LNCAP (cell line): ENCODE results near the gene TST.

ENCODE experiments used
- CTCF ChIP-seq: fragments of 450-650 bp; IDR thresholded peaks from 2 replicates; pipeline ENCODE4 v1.5.1; 2017; ENCODE audit warnings: mild to moderate bottlenecking

Gene TST

GRCh38 chr22:37014415-37014806 lies 4.8 kb downstream of the TST start:
- no peak for TF ChIP-seq CTCF

- TF ChIP-seq CTCF = no peak
These were observed 6.3 kb downstream of the TST start for GRCh38 chr22:37012956-37013355.

DNA sequence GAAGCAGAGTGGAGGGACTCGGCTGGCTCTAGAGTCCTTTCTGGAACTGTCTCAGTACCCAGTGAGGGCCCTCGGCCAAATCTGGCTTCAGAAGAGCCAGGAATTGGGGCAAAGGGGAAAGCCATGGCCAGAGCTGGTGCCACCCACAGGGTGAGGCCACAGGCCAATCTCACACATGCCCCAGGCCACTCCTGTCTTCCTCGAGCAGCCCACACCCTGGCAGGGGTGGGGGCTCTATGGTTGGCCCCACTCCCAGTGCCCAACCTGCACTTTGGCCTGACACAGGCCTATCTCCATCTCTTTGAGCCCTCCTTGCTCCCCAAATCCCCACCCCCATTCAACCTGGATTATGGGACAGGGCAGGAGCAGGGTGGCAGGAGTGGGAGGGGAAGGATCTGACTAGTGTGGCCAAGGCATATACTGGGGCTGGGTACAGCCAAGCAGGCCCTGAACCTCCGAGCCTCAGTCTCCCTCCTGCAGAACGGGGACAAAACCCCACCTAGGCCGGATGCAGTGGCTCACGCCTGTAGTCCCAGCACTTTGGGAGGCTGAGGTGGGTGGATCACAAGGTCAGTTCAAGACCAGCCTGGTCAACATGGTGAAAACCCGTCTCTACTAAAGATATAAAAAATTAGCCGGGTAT lies 6.9 kb downstream of the TST start:
- TF ChIP-seq CTCF = no peak

DNA sequence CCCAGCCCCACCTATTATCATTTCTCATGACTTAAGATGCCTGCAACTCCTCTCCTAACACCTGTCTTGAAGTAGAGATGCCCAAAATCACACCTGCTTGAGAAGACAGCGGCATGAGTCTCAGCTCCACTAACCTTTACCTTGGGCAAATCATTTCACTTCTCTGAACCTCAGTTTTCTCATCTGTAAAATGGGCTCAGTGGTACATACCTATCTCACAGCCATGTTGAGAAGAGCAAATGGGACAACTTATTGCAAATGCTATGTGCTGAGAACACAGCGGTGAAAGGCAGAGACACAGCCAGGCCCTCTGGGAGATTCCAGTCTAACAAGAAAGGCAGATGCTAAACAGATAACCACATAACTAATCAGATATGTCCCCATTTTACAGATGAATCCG lies 7.8 kb downstream of the TST start:
- TF ChIP-seq CTCF = no peak

DNA sequence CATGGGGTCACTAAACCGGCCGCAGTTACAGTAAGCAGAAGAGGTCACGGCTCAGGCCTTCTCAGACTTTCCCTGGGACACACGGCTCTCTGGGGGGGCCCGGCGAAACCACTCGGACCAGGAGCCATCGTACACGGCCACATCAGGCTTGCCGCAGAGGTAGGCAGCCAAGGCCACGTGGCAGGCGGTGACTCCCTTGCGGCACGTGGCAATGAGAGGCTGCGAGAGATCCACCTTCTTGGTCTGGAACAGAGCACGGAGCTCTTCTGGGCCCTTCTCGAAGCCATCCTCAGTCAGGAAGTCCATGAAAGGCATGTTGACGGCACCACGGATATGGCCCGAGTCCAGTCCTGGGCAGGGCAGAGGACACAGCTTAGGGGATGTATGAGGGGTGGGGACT lies 8.3 kb downstream of the TST start:
- TF ChIP-seq CTCF = no peak

- TF ChIP-seq CTCF = no peak
These were observed 9.1 kb downstream of the TST start for GRCh38 chr22:37010174-37010573.

DNA sequence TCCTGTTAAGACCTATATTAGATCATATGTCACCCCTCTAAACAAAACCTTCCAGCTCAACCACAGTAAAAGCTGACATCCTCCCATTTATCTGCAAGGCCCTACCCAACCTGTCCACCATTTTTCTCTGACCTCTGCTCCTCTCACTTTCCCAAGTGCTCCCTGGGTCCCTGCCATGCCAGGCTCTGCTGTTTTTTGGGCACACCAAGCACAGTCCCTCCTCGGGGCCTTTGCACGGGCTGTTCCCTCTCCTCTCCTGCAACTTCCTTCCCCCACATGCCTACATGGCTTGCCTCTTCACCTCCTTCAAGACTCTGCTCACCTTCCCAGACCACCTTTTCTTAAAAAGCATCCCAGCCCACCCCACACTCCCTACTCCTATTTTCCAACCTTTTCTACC lies 9.8 kb downstream of the TST start:
- no peak for TF ChIP-seq CTCF

DNA sequence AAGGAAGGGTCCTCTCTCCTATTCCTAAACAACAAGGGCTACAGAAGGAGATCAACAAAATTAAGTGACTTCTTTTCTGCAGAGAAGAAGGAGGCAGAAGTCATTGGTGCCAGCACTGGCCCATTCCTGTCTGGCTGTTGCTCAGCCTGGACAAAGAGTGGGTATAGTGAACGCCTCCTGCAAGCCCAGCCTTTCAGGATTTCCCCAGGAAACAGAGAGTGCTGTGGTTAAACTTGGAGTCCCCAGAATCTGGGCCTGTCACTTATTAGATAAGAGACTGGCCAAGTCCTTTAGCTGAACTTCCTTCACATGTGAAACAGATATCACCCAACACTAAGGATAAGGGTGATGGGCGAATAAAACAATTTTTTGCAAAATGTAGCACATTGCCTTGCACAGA lies 10.9 kb downstream of the TST start:
- TF ChIP-seq CTCF = no peak
